CD4-positive, alpha-beta T cell treated with Interleukin-2 at 100 ng/mL for 4 hours (primary cell): ENCODE results near the gene KNDC1.

Experiments used
- DNase-seq: peaks from one replicate; pipeline ENCODE4 v3.0.0-alpha.2; 2020; ENCODE audit warnings: low spot score

Gene KNDC1

DNA sequence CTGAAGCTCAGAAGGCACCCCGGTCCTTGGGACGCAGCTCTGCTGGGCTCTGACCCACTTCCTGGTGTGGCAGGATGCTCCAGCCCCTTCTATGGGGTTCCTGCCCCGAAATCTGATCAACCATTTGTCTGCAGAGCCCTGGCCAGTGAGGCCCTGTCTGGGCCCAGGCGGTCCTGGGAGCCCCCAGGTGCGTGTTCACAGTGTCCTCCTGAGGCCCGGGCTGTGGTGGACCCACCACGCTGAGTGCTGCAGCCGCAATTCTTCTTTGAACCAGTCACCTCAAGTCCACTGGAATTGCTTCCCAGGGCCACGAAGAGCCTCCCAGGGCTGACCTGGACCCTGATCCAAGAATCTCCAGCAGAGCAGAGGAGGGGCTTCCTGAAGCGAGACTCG lies 19.1 kb downstream of the KNDC1 start:
- no peak for DNase-seq

DNA sequence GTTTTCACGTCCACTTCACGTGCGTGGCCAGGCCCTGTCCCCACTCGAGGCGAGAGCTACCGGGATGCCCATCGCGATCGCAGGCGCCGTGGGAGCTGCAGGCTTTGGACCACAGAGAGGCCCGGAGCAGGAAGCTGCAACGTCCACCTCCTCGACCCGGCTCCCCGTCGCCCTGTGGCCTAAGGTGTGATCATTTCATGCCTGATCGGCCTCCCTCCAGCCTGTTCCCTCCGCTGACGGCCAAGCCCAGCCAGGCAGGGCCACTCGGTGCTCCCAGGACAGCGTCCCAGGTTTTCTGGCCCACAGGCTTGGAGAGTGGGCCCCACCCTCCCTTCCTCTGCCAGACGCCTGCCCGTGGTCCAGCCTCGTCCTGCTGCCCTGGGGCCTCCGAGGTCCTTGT lies 19.6 kb downstream of the KNDC1 start:
- DNase-seq, result no peak

- DNase-seq, result no peak
These were observed 20.4 kb downstream of the KNDC1 start for GRCh38 chr10:133180192-133180964.

DNA sequence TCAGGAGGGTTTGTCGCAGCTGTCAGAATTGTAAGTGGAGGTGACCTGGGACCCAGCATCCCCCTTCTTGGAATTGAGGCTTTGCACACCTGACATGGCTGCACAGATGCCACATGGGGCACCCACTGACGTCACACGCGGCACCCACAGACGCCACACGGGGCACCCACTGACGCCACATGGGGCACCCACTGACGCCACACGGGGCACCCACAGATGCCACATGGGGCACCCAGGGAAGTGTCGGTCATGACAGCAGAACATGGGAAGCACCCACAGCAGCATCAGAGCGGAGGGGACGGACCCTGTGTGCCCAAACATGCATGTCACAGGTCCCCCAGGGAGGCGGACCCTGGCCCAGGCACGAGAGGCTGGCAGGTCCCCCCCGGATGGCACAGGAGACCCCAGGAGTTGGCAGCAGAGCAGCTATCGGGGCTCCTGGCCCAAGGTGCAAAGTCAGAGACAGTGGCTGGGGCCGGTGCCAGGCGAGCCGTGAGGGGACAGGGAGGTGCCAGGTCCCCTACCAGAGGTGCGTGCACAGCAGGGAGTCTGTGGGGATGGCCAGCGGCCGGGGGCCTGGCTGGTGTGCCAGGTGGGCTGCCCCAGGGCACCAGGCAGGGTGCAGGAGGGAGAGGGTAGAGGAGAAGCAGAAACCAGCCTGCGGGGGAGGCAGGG lies 21.1 kb downstream of the KNDC1 start:
- no peak for DNase-seq

GRCh38 chr10:133182190-133182589 lies 22.2 kb downstream of the KNDC1 start:
- no peak for DNase-seq

DNA sequence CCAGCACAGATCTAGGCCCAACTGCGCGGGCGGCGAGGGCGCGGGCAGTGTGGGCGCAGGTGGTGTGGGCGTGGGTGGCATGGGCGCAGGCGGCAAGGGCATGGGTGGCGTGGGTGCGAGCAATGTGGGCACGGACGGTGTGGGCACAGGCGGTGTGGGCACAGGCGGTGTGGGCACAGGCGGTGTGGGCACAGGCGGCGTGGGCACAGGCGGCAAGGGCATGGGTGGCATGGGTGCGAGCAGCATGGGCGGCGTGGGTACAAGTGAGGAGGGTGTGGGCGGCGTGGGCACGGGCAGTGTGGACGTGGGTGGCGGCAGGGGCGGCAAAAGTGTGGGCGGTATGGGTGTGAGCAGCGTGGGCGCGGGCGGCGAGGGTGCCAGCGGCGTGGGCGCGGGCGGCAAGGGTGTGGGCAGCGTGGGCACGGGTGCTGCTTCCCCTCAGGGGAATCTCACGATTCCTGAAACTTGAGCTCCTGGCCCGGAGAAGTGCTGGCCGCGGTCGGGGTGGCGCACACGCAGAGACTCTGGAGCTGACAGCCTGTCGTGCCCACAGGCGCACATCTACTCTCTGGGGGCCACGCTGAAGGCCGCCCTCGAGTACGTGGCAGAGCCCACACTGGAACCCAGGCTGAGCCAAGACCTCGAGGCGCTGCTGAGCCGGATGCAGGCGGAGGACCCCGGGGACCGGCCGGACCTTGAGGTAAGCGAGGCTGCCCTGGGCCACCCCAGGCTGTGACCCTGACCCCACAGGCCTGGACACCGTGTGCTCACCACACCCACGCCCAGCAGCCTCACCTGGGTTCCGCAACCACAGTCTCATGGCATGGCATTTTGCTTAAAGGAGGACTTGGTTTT lies 23.0 kb downstream of the KNDC1 start:
- no peak for DNase-seq

DNA sequence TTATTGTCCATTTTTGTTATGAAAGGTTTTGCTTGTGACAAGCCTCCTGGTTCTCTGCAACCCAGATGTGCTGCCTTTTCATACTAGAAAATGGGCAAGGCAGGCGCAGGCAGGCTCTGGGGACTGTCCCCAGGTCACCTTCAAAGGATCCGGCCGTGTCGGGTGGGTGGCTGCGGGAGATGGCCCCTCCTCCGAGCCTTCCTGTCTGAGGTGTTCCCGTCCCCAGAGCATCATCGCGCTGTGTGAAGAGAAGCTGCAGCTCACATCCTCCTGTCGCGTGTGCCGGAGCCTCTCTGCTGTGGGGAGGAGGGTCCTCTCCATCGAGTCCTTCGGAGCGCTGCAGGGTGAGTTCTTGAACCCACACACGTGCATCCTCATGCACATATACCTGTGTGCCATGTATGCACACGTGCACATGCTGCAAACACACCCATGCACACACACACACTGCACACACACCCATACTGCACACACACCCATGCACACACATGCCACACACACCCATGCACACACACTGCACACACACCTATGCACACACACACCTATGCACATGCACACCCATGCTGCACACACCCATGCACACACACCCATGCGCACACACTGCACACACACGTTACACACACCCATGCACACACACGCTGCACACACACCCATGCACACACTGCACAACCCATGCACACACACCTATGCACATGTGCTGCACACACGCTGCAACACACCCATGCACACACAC lies 23.8 kb downstream of the KNDC1 start:
- DNase-seq, result no peak

- no peak for DNase-seq
These were observed 24.7 kb downstream of the KNDC1 start for GRCh38 chr10:133184591-133185244.

DNA sequence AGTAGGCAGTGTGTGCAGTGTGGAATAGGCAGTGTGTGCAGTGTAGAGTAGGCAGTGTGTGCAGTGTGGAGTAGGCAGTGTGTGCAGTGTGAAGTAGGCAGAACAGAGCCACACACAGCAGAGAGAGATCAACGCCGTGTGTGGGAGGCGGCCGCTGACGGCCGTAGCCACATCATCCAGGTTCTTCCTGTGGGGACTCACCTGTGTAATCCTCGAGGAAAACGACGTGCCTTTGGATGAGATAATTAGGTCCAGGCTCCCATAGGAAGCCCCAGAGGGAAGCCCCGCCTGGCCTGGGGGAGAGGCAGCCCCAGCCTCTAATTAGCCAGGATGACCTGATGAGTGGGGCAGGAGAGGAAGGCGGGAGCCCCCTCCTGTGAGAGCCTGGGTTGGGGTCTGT lies 25.4 kb downstream of the KNDC1 start:
- no peak for DNase-seq

- no peak for DNase-seq
These were observed 25.9 kb downstream of the KNDC1 start for GRCh38 chr10:133185916-133186315.

DNA sequence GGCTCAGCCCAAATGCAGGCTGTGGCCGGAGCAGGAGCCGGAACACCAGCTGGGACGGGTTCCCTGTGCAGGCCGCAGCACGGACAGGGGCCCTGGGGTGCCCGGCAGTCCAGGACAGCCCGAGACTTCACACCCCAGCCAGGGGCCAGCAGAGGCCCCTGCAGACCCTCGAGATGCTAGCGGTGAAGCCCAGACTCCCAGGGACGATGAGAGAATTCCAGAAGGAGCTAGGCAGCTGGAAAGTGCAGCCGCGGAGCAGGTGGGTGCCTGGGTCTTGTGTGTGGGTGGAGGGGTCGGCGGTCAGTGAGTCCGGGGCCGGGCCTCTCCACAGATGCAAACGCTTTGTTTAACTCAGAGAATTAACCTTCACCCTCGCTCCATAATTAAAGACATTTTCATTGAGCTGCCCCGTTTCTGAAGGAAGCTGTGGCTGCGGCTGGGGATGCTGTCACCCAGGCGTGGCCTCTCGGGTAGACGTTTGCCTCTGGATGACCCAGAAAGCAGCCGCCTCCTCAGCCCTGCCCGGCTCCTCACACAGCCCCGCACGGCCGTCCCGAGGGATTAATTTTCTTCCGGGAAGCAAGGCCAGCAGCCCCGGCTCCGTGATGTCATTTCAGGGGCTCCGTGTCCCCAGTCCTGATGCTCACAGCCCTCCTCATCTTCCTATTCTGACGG lies 26.5 kb downstream of the KNDC1 start:
- DNase-seq, result no peak

GRCh38 chr10:133187091-133187905 lies 27.3 kb downstream of the KNDC1 start:
- DNase-seq, result no peak

DNA sequence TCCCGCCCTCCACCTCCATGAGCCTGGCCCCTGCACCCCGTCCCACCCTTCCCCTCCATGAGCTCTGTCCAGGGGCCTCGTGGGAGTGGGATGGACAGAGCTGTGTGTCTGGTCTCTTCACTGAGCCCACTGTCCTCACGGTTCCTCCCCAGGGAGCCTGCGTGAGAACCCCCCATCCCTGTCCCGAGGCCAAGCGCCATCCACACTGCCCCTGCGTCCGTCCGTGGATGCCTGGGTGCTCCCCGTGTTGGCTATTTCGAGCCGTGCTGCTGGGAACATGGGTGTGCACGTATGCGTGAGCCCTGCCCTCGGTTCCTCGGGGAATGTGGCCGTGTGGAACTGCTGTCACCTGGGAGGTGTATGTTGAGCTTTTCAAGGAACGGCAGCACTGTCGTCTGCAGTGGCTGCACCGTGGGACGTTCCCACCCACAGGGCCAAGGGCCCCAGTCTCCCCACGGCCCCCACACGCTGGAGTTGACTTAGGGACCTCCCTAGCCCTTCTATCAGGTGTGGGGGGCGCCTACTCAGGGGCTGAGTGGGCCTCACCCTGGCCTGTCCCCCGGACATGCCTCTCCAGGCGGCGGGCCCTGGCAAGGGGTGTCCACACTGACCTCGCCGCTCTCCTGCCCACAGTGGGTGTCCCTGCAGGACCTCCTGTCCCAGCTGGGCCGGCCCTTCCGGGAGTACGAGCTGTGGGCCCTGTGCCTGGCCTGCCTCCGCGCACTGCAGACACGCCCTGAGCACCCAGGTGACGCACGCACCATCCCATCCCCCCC lies 28.1 kb downstream of the KNDC1 start:
- no peak for DNase-seq

- no peak for DNase-seq
These were observed 29.2 kb downstream of the KNDC1 start for GRCh38 chr10:133189256-133189655.

DNA sequence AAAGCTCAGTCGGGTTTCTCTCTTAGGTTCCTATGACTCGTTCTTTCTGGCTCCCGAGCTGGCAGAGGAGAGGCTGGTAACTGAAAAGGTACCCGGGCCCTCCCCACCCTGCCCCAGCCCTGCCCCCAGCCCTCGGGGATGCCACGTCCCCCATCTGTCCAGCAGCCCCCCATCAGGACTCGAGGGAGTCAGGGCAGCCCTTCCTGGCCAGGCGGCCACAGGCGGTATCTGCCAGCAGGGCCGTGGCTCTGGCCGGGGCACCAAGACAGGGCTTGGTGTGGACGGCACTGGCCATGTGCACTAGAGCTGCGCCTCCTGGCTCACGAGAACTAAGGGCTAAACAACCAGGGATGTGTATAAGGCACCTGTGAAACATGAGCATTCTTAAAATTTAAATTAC lies 29.7 kb downstream of the KNDC1 start:
- no peak for DNase-seq

- no peak for DNase-seq
These were observed 30.2 kb downstream of the KNDC1 start for GRCh38 chr10:133190225-133190624.

DNA sequence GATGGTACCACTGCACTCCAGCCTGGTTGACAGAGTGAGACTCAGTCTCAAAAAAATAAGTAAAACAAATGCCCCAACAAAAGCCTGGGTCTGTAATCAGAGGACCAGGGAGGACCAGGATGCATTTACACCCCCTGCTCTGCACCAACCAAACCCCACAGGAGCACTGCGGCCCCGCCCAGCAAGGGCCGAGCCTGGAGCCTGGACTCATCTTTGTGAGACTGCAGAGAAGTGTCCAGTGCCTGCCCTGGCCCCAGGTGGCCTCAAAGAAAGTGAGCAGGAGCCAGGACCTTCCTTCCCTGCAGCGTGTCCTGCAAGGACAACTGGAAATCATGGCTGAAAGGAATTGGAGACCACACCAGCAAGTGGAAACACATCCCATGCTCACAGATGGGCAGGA lies 31.6 kb downstream of the KNDC1 start:
- DNase-seq, result no peak

DNA sequence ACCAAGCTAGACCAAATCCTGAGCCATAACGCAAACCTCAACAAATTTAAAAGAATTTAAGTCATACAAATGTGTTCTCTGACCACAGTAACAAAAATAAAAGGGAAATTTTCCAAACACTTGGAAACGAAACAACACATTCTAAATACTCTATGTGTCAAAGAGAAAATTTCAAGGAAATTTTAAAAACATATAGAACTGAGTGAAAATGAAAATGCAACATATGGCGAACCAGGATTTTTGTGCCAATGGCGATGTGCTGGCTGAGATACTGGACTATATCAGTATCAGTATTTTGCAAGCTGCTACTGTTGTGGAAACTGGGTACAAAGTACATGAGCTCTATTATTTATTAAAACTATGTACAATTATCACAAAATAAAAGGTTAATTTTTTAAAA lies 34.1 kb downstream of the KNDC1 start:
- no peak for DNase-seq

DNA sequence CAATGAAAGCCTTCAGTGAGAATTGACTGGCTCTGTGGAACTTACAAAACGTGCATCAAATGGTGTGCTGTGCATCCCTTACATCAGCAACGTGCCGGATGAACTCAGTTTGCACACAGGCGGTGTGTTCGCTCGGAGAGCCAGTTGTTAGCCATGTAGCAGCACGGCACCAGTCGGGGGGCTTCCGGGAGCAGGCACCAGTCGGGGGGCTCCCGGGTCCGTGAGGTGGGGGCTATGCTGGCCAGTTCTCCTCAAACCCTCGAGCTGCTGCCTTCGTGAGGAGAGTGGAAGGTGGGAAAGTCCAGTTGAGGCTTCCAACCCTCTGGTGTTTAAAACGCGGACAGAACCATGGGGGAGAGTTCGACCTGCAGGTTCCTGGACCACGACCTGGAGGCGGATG lies 35.1 kb downstream of the KNDC1 start:
- DNase-seq, result no peak
